HepG2 (cell line): ENCODE data around the gene DCUN1D2. TPM values are rescaled to one million over a fixed set of nuclear protein-coding genes. Genes with fewer than 3 reads are reported as not detected.

Experiments
- ATAC-seq: fragments of 200-7000 bp; cut with Tn5 transposase; 3 replicates; pipeline ENCODE4 v1.9.1; 2020; ENCODE audit warnings: mild to moderate bottlenecking, moderate library complexity
- Bru-seq: library from RNA; stranded (reverse); fragments of 400-500 nt; gene quantifications from one replicate; lab custom pipeline; 2021; lab: Mats Ljungman, UMichigan
- BruChase-seq, 2 experiments: library from RNA; stranded (reverse); fragments of 400-500 nt; gene quantifications; one replicate each; lab custom pipeline; 2021; lab: Mats Ljungman, UMichigan
- BruUV-seq: library from RNA; stranded (reverse); fragments of 400-500 nt; replicated peaks from 2 replicates; lab custom pipeline; 2021; lab: Mats Ljungman, UMichigan
- CTCF ChIA-PET: fragments of 300-600 bp; formaldehyde crosslinking; extraction: SDS; loops from one replicate; lab custom pipeline; 2021; ENCODE audit warnings: low total read pairs, inconsistent platforms, low intra/inter-chr PET ratio; lab: Yijun Ruan, JAX
- POLR2A ChIA-PET: fragments of 350-600 bp; sonication (Branson Sonifier 250); formaldehyde crosslinking; loops from one replicate; lab custom pipeline; 2020; ENCODE audit warnings: antibody characterized with exemption, inconsistent platforms; lab: Yijun Ruan, JAX
- DNase-seq: peaks from one replicate; pipeline ENCODE4 v3.0.0-alpha.2; 2015; ENCODE audit warnings: low spot score
- FAIRE-seq: peaks from 3 replicates; lab custom pipeline; 2011; peaks lifted over from hg19 to GRCh38; lab: Jason Lieb, UNC
- H2AFZ ChIP-seq: one replicate; pipeline ENCODE4 v1.6.1; 2011; ENCODE audit warnings: low read length, inconsistent platforms
- H3K27ac ChIP-seq: fragments of 300-600 bp; 3 replicates; pipeline ENCODE4 v1.8.0; 2011; ENCODE audit warnings: mixed run types, mild to moderate bottlenecking, mixed read lengths, low read length, inconsistent platforms; ENCODE audit not compliant: insufficient read depth; ENCODE audit errors: extremely low read length
- H3K27me3 ChIP-seq, 2 experiments: fragments of 200-600 bp in 1 of 2; 2 replicates in 1 of 2; 3 replicates in 1 of 2; pipeline versions ENCODE4 v1.6.0 to v1.8.0; 2011; ENCODE audit warnings: low read length in 2 of 2, mild to moderate bottlenecking in 2 of 2, moderate library complexity in 2 of 2, inconsistent platforms in 1 of 2; ENCODE audit not compliant: insufficient read depth in 2 of 2, control insufficient read depth in 1 of 2
- H3K36me3 ChIP-seq, 2 experiments: fragments of 200-600 bp in 1 of 2; replicated peaks in 1 of 2; 2 replicates in 1 of 2; 3 replicates in 1 of 2; pipeline versions ENCODE4 v1.5.1 to v1.8.0; 2011; ENCODE audit warnings: low read length in 2 of 2, inconsistent platforms in 1 of 2; ENCODE audit not compliant: insufficient read depth in 2 of 2, control insufficient read depth in 1 of 2
- H3K4me1 ChIP-seq: 2 replicates; pipeline ENCODE4 v1.5.1; 2012; ENCODE audit warnings: low read length, inconsistent platforms; ENCODE audit not compliant: insufficient read depth
- H3K4me2 ChIP-seq: 2 replicates; pipeline ENCODE4 v1.6.0; 2011; ENCODE audit warnings: low read depth, low read length, inconsistent platforms
- H3K4me3 ChIP-seq, 3 experiments: fragments of 200-600 bp in 1 of 3; sonication (generic), shearing (Covaris generic) in 1 of 3; replicated peaks in 1 of 3; 2 replicates each; pipeline ENCODE4 v1.5.1; 2011 to 2016; ENCODE audit warnings: low read length in 3 of 3, inconsistent platforms in 2 of 3, low read depth in 2 of 3, mild to moderate bottlenecking in 2 of 3, control low read depth in 1 of 3, mixed read lengths in 1 of 3; ENCODE audit not compliant: insufficient read depth in 1 of 3
- H3K79me2 ChIP-seq: one replicate; pipeline ENCODE4 v1.6.1; 2011; ENCODE audit warnings: low read length, inconsistent platforms; ENCODE audit not compliant: insufficient read depth
- H3K9ac ChIP-seq: 2 replicates; pipeline ENCODE4 v1.6.0; 2011; ENCODE audit warnings: mild to moderate bottlenecking, low read depth, low read length, inconsistent platforms; ENCODE audit not compliant: insufficient read depth
- H3K9me3 ChIP-seq: 2 replicates; pipeline ENCODE4 v1.5.1; 2012; ENCODE audit warnings: mild to moderate bottlenecking, low read length
- H4K20me1 ChIP-seq: 2 replicates; pipeline ENCODE4 v1.6.0; 2011; ENCODE audit warnings: inconsistent platforms, mild to moderate bottlenecking, low read length, moderate library complexity; ENCODE audit not compliant: insufficient read depth
- AHR ChIP-seq: IDR thresholded peaks from 2 replicates; pipeline ENCODE4 v1.6.1; 2018; ENCODE audit warnings: missing genetic modification reagents, missing compliant biosample characterization
- HDAC1 ChIP-seq: sonication (generic); formaldehyde crosslinking; IDR thresholded peaks from 2 replicates; pipeline ENCODE4 v1.5.1; 2020; ENCODE audit warnings: mild to moderate bottlenecking, missing genetic modification reagents
- PHF5A ChIP-seq: IDR thresholded peaks from one replicate; pipeline ENCODE4 v1.6.1; 2018; ENCODE audit warnings: low read depth, missing genetic modification reagents; ENCODE audit not compliant: unreplicated experiment
- RAD51 ChIP-seq: fragments of 450-650 bp; IDR thresholded peaks from 2 replicates; pipeline ENCODE4 v1.6.1; 2016; ENCODE audit warnings: borderline replicate concordance
- ZBTB7B ChIP-seq: sonication (generic); formaldehyde crosslinking; IDR thresholded peaks from 2 replicates; pipeline ENCODE4 v1.4.0; 2020; ENCODE audit warnings: missing genetic modification reagents
- ZNF782 ChIP-seq: sonication (generic); formaldehyde crosslinking; IDR thresholded peaks from 2 replicates; pipeline ENCODE4 v1.4.0; 2020; ENCODE audit warnings: missing genetic modification reagents, mild to moderate bottlenecking, borderline replicate concordance
- ZSCAN12 ChIP-seq: sonication (generic); formaldehyde crosslinking; IDR thresholded peaks from 2 replicates; pipeline ENCODE4 v1.9.0; 2021; ENCODE audit warnings: mild to moderate bottlenecking, missing genetic modification reagents
- WGBS: methylation state at CpG from one replicate; pipeline ENCODE4 v1.1.6; 2017; ENCODE audit warnings: low lambda C conversion rate; 5-methylcytosine and 5-hydroxymethylcytosine counted together
- in situ Hi-C: cut with HindIII; loops from 2 replicates; pipeline ENCODE4 v1.10.0; 2017; ENCODE audit warnings: low pct_unique_long_range_greater_than_20kb; ENCODE audit not compliant: extremely low pct_ligation_motif_present
- intact Hi-C: fragments of 100-400 bp; cut with micrococcal nuclease; formaldehyde crosslinking; loops from one replicate; pipeline ENCODE4 v1.10.0; 2022; ENCODE audit not compliant: unreplicated experiment
- long read RNA-seq, 2 experiments: library from RNA in 1 of 2; library from polyadenylated mRNA in 1 of 2; stranded (forward) in 1 of 2; unstranded in 1 of 2; transcript quantifications; one replicate each; pipeline ENCODE4 v2.0.0, GENCODE V29; 2019 to 2022
- polyA minus RNA-seq, 3 experiments: library from RNA; depleted of rRNA, polyadenylated mRNA; stranded (reverse); fragments of >200 nt; gene quantifications; 2 replicates each; pipeline ENCODE4 v1.2.3, GENCODE V29; 2011; ENCODE audit warnings: low replicate concordance in 1 of 3
- polyA plus RNA-seq, 8 experiments: library from polyadenylated mRNA; depleted of rRNA in 3 of 8; stranded (reverse) in 7 of 8; unstranded in 1 of 8; fragments of >200 nt; fragmentation: Illumina TruSeq in 4 of 8; extraction: Trizol in 4 of 8; gene quantifications; 2 replicates each; pipeline versions ENCODE4 v1.2.1 to v1.2.3, GENCODE V29; 2011 to 2016; ENCODE audit warnings: low read depth in 4 of 8, missing spikeins in 1 of 8, mixed read lengths in 1 of 8; ENCODE audit not compliant: insufficient read depth in 1 of 8
- total RNA-seq, 5 experiments: library from RNA; depleted of rRNA; stranded (reverse); fragments of >200 nt; fragmentation: Illumina TruSeq; extraction: Trizol; gene quantifications; 2 replicates each; pipeline ENCODE4 v1.2.3, GENCODE V29; 2016; ENCODE audit warnings: low read depth in 1 of 5
- TF ChIP-seq, protein P1 (sequence below): sonication (generic); formaldehyde crosslinking; IDR thresholded peaks from 2 replicates; pipeline ENCODE4 v1.4.0; 2020; ENCODE audit warnings: missing genetic modification reagents
- TF ChIP-seq, protein P2 (sequence below), 2 experiments: sonication (generic) in 1 of 2; formaldehyde crosslinking in 1 of 2; IDR thresholded peaks; 2 replicates each; pipeline versions ENCODE4 v1.4.0 to v1.6.1; 2018 to 2020; ENCODE audit warnings: missing genetic modification reagents in 2 of 2, borderline replicate concordance in 1 of 2, low read depth in 1 of 2, mild to moderate bottlenecking in 1 of 2, missing biosample characterization in 1 of 2

The DCUN1D2 gene
- 7.4 and 9.6 TPM in 2 replicates for total RNA-seq (2016; rRNA removed; fragmentation: Illumina TruSeq; extraction: Trizol)
- 12.3 and 13.3 TPM in 2 replicates for total RNA-seq (2016; cell fraction: cytosol; rRNA removed; fragmentation: Illumina TruSeq; extraction: Trizol; ENCODE audit: low read depth)
- 6.4 and 10.2 TPM in 2 replicates for total RNA-seq (2016; cell fraction: insoluble cytoplasmic fraction; rRNA removed; fragmentation: Illumina TruSeq; extraction: Trizol)
- 9.2 and 9.7 TPM in 2 replicates for total RNA-seq (2016; cell fraction: membrane; rRNA removed; fragmentation: Illumina TruSeq; extraction: Trizol)
- 16.2 and 17.5 TPM in 2 replicates for total RNA-seq (2016; cell fraction: nucleus; rRNA removed; fragmentation: Illumina TruSeq; extraction: Trizol)
- 9.1 and 11.9 TPM in 2 replicates for polyA plus RNA-seq (2011; rRNA removed)
- polyA plus RNA-seq (2011; cell fraction: cytosol; rRNA removed), result 7.6 and 8.0 TPM in 2 replicates
- 23.2 and 28.2 TPM in 2 replicates for polyA plus RNA-seq (2011; cell fraction: nucleus; rRNA removed)
- 11.5 and 12.0 TPM in 2 replicates for polyA plus RNA-seq (2012)
- polyA plus RNA-seq (2016; cell fraction: cytosol; fragmentation: Illumina TruSeq; extraction: Trizol; ENCODE audit: low read depth), result 2.5 and 2.6 TPM in 2 replicates
- polyA plus RNA-seq (2016; cell fraction: insoluble cytoplasmic fraction; fragmentation: Illumina TruSeq; extraction: Trizol; ENCODE audit: low read depth), result 7.2 and 9.3 TPM in 2 replicates
- polyA plus RNA-seq (2016; cell fraction: membrane; fragmentation: Illumina TruSeq; extraction: Trizol; ENCODE audit: low read depth), result 4.7 and 5.4 TPM in 2 replicates
- 56.9 and 58.1 TPM in 2 replicates for polyA plus RNA-seq (2016; cell fraction: nucleus; fragmentation: Illumina TruSeq; extraction: Trizol; ENCODE audit: insufficient read depth, low read depth)
- polyA minus RNA-seq (2011; rRNA and poly(A)+ RNA removed; ENCODE audit: low replicate concordance), result 6.2 and 8.7 TPM in 2 replicates
- polyA minus RNA-seq (2011; cell fraction: cytosol; rRNA and poly(A)+ RNA removed), result 2.3 and 2.4 TPM in 2 replicates
- polyA minus RNA-seq (2011; cell fraction: nucleus; rRNA and poly(A)+ RNA removed), result 17.4 and 24.3 TPM in 2 replicates
- percentile 76 among the genes with signal in this experiment for Bru-seq, nascent RNA
- BruChase-seq, experiment 1, labeled RNA remaining after a 6-hour chase, result percentile 82 among the genes with signal in this experiment
- BruChase-seq, experiment 2, labeled RNA remaining after a 2-hour chase, result percentile 85 among the genes with signal in this experiment
- long read RNA-seq, experiment 1, partial matches to known transcripts, result 1 of 3 reads
- long read RNA-seq, experiment 1, other reads (novel, unspliced or antisense), result 2 of 3 reads
- long read RNA-seq, experiment 2, partial matches to known transcripts, result 2 of 10 reads
- long read RNA-seq, experiment 2, other reads (novel, unspliced or antisense), result 8 of 10 reads

GRCh38 chr13:113490496-113491417 is at the start of gene DCUN1D2:
TSS of gene DCUN1D2 (minus strand) at chr13:113490711. CDS start at chr13:113490669, 42 bp downstream.
- WGBS, result 0% methylated on average over 12 of the region's 115 CpGs
- no peak within 1 kb of the TSS for H2AFZ ChIP-seq
- peak; percentile 4; the same call in 1 of the 2 replicates for TF ChIP-seq ZBTB7B (CRISPR knock-in tag)
- TF ChIP-seq AHR (CRISPR knock-in tag), result no peak
- TF ChIP-seq, protein P1, sequence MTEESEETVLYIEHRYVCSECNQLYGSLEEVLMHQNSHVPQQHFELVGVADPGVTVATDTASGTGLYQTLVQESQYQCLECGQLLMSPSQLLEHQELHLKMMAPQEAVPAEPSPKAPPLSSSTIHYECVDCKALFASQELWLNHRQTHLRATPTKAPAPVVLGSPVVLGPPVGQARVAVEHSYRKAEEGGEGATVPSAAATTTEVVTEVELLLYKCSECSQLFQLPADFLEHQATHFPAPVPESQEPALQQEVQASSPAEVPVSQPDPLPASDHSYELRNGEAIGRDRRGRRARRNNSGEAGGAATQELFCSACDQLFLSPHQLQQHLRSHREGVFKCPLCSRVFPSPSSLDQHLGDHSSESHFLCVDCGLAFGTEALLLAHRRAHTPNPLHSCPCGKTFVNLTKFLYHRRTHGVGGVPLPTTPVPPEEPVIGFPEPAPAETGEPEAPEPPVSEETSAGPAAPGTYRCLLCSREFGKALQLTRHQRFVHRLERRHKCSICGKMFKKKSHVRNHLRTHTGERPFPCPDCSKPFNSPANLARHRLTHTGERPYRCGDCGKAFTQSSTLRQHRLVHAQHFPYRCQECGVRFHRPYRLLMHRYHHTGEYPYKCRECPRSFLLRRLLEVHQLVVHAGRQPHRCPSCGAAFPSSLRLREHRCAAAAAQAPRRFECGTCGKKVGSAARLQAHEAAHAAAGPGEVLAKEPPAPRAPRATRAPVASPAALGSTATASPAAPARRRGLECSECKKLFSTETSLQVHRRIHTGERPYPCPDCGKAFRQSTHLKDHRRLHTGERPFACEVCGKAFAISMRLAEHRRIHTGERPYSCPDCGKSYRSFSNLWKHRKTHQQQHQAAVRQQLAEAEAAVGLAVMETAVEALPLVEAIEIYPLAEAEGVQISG (CRISPR knock-in tag), result peak; percentile 79
- peak; percentile 53 for TF ChIP-seq PHF5A (CRISPR knock-in tag)
- peak; percentile 67 for TF ChIP-seq HDAC1
- no peak for TF ChIP-seq RAD51
- TF ChIP-seq, protein P2, sequence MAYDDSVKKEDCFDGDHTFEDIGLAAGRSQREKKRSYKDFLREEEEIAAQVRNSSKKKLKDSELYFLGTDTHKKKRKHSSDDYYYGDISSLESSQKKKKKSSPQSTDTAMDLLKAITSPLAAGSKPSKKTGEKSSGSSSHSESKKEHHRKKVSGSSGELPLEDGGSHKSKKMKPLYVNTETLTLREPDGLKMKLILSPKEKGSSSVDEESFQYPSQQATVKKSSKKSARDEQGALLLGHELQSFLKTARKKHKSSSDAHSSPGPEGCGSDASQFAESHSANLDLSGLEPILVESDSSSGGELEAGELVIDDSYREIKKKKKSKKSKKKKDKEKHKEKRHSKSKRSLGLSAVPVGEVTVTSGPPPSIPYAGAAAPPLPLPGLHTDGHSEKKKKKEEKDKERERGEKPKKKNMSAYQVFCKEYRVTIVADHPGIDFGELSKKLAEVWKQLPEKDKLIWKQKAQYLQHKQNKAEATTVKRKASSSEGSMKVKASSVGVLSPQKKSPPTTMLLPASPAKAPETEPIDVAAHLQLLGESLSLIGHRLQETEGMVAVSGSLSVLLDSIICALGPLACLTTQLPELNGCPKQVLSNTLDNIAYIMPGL (CRISPR knock-in tag; IDR thresholded peaks at IDR 0.05; ENCODE audit: borderline replicate concordance in 1 of 2, low read depth in 1 of 2), result peak in 1 of 2 experiments; percentile 72; a peak in 3 of 4 replicates
- 0 out of 2 replicates have a peak, but pooled peaks have one; percentile 8 for TF ChIP-seq ZSCAN12
- no peak for TF ChIP-seq ZNF782

More at GRCh38 chr13:113490496-113491417, at the start of gene DCUN1D2:
- ATAC-seq (peak; percentile 86), FAIRE-seq (no peak), DNase-seq (peak; percentile 84)
- Histone ChIP-seq H3K27ac (peak within 1 kb of the TSS; percentile 79), H3K4me2 (peak within 1 kb of the TSS; percentile 97), H3K36me3 (peaks cover under 1 to 12% of the 10 kb centered on the region in 2 experiments; a peak in 4 of 5 replicates), H4K20me1 (peaks cover 10% of the 10 kb centered on the region), H3K27me3 (no peaks in the 10 kb centered on the region), H3K4me1 (peaks cover 71% of the 10 kb centered on the region), H3K9ac (peak within 1 kb of the TSS; percentile 85), H3K4me3 (peak within 1 kb of the TSS; percentile 83 to 93 (median 89)), H3K79me2 (peaks cover 84% of the 10 kb centered on the region), H3K9me3 (no peaks in the 10 kb centered on the region)
- BruUV-seq, result no TSS peak
- CTCF ChIA-PET, result no interaction called here
- POLR2A ChIA-PET, result interaction anchor here (1.3 kb wide), 1 partner anchor 368 kb away, joined by 3 read pairs; the partner anchor contains the start of gene F10
- intact Hi-C loops, result loop anchor here (5.0 kb wide), 1 partner anchor 72 kb away; no protein-coding TSS in a partner anchor
- in situ Hi-C loops, result no loop called here
